SK-N-SH (cell line): ENCODE measurements around the gene TDO2.

Source experiments
- CHD2 ChIP-seq: fragments of 150-350 bp; IDR thresholded peaks from 2 replicates; pipeline ENCODE4 v1.6.1; 2018; ENCODE audit warnings: low read length; ENCODE audit not compliant: partially characterized antibody
- EP300 ChIP-seq, 2 experiments: IDR thresholded peaks; 2 replicates each; pipeline versions ENCODE4 v1.4.0 to v1.6.1; 2012; ENCODE audit warnings: borderline replicate concordance in 1 of 2, low read depth in 1 of 2, low read length in 1 of 2
- TAF1 ChIP-seq: IDR thresholded peaks from 2 replicates; pipeline ENCODE4 v1.6.1; 2012; ENCODE audit warnings: low read depth, mild to moderate bottlenecking, low read length, moderate library complexity, borderline replicate concordance
- TF ChIP-seq, protein P1 (sequence below): IDR thresholded peaks from 2 replicates; pipeline ENCODE4; 2012
- TF ChIP-seq, protein P2 (sequence below): fragments of 200-600 bp; sonication (generic); IDR thresholded peaks from 2 replicates; pipeline ENCODE4 v1.6.1; 2017; ENCODE audit warnings: antibody characterized with exemption, mild to moderate bottlenecking, moderate library complexity

DNA sequence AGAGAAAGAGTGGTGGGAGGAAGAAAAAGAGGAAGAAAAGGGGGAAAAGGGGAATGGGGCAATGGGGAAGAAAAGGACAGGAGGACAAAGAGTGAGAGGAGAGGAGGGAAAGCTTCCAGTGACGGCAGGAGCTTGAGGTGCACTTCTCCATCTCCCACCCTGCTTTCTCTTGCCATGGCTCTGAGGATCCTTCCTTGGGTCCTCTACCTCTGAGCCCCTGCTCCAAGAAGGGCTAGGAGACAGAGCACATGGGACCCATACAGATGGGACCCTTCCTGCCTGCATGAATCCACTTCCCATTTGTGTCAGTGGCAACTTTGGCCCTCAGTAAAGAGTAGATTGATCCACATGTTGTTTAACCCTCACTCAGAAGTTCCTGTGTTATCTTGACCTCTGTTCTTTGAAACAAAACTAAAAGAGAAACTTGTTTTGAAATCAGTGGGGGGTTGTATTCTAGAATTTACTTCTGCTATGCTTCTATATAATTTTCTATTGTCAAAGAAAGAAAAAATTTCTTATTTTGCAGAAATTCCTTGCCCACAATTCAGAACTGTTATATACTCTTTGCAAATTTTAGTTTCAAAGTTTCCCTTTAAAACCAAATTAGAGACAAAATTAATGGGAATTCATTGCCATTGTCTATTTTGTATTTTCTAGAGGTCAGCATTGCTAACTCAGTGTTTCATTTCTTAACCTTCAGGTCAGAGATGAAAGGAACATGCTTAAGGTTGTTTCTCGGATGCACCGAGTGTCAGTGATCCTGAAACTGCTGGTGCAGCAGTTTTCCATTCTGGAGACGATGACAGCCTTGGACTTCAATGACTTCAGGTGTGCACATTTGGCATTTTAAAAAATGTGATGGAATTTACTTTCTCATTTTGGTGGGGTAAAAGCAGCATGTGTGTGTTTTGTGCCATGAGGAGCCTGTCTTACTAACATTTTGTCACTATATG lies 5.0 kb downstream of the TDO2 start:
- TF ChIP-seq CHD2 (no peak), TAF1 (no peak), EP300 (IDR thresholded peaks at IDR 0.05; ENCODE audit: borderline replicate concordance in 1 of 2, low read depth in 1 of 2, low read length in 1 of 2) (no peak)
- TF ChIP-seq, protein P1, sequence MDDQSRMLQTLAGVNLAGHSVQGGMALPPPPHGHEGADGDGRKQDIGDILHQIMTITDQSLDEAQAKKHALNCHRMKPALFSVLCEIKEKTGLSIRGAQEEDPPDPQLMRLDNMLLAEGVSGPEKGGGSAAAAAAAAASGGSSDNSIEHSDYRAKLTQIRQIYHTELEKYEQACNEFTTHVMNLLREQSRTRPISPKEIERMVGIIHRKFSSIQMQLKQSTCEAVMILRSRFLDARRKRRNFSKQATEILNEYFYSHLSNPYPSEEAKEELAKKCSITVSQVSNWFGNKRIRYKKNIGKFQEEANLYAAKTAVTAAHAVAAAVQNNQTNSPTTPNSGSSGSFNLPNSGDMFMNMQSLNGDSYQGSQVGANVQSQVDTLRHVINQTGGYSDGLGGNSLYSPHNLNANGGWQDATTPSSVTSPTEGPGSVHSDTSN, result no peak
- TF ChIP-seq, protein P2, sequence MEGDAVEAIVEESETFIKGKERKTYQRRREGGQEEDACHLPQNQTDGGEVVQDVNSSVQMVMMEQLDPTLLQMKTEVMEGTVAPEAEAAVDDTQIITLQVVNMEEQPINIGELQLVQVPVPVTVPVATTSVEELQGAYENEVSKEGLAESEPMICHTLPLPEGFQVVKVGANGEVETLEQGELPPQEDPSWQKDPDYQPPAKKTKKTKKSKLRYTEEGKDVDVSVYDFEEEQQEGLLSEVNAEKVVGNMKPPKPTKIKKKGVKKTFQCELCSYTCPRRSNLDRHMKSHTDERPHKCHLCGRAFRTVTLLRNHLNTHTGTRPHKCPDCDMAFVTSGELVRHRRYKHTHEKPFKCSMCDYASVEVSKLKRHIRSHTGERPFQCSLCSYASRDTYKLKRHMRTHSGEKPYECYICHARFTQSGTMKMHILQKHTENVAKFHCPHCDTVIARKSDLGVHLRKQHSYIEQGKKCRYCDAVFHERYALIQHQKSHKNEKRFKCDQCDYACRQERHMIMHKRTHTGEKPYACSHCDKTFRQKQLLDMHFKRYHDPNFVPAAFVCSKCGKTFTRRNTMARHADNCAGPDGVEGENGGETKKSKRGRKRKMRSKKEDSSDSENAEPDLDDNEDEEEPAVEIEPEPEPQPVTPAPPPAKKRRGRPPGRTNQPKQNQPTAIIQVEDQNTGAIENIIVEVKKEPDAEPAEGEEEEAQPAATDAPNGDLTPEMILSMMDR, result no peak
